GM12892 (cell line): Measurements from ENCODE around the gene APOL2.

Source experiments
- POLR2A ChIP-seq: IDR thresholded peaks from 2 replicates; pipeline ENCODE4 v1.6.1; 2011; ENCODE audit warnings: low read depth, low read length, control low read depth
- TAF1 ChIP-seq: IDR thresholded peaks from 2 replicates; pipeline ENCODE4 v1.6.1; 2011; ENCODE audit warnings: low read depth, mild to moderate bottlenecking, control low read depth, low read length, borderline replicate concordance

GRCh38 chr22:36212901-36213300 lies 26.4 kb downstream of the APOL2 start:
- TF ChIP-seq TAF1 (no peak), POLR2A (no peak)
